Measurements from ENCODE around the gene RIN3. TPM values are rescaled to one million over a fixed set of nuclear protein-coding genes. Genes with fewer than 3 reads are reported as not detected.

The RIN3 gene
- total RNA-seq, 1 donor from 2014 or later: 28.0 TPM

- DNase-seq (ENCODE audit: low read depth) (no peak), FAIRE-seq (no peak)
- H3K9me3 ChIP-seq (ENCODE audit: insufficient read depth, low read depth, low read length): no peaks in the 10 kb centered on the region
- Mint-ChIP-seq H3K27ac (ENCODE audit: unreplicated experiment) (no peak overlapping the region), H3K4me3 (ENCODE audit: unreplicated experiment) (no peak overlapping the region), H3K4me1 (ENCODE audit: low read depth, unreplicated experiment) (peaks cover 2% of the 10 kb centered on the region), H3K36me3 (ENCODE audit: low read depth, unreplicated experiment) (peaks cover 14% of the 10 kb centered on the region), H3K9me3 (ENCODE audit: unreplicated experiment) (no peaks in the 10 kb centered on the region), H3K27me3 (ENCODE audit: low read depth, unreplicated experiment) (no peaks in the 10 kb centered on the region)
- H2AFZ ChIP-seq (ENCODE audit: low read depth, low read length): no peak overlapping the region
- TF ChIP-seq EZH2 (IDR thresholded peaks at IDR 0.05; ENCODE audit: insufficient read depth, low read length): no peak
- TF ChIP-seq CTCF (IDR thresholded peaks at IDR 0.05; ENCODE audit: insufficient read depth, low read depth, low read length): no peak
- no peak overlapping the region for H3K4me3 ChIP-seq (ENCODE audit: insufficient read depth, low read depth, low read length)
- no peaks in the 10 kb centered on the region for H3K4me1 ChIP-seq (ENCODE audit: insufficient read depth, low read length)
- H4K20me1 ChIP-seq (ENCODE audit: insufficient read depth, low read length): peaks cover 67% of the 10 kb centered on the region
- H3K27ac ChIP-seq (ENCODE audit: low read depth, low read length): no peak overlapping the region
- H3K27me3 ChIP-seq (ENCODE audit: insufficient read depth, low read length): no peaks in the 10 kb centered on the region
- no peaks in the 10 kb centered on the region for H3K36me3 ChIP-seq (ENCODE audit: insufficient read depth, low read length)
- H3K79me2 ChIP-seq (ENCODE audit: insufficient read depth, low read length): peaks cover 80% of the 10 kb centered on the region
- no peak overlapping the region for H3K9ac ChIP-seq (ENCODE audit: low read length)
- no peak overlapping the region for H3K4me2 ChIP-seq (ENCODE audit: low read length)
Observed at GRCh38 chr14:92519246-92520101, 5.9 kb downstream of the RIN3 start.

GRCh38 chr14:92520102-92521057 lies 6.8 kb downstream of the RIN3 start:
- H3K9me3 ChIP-seq (ENCODE audit: insufficient read depth, low read depth, low read length): no peaks in the 10 kb centered on the region
- Mint-ChIP-seq H3K27ac (ENCODE audit: unreplicated experiment) (no peak overlapping the region), H3K36me3 (ENCODE audit: low read depth, unreplicated experiment) (peaks cover 14% of the 10 kb centered on the region), H3K4me3 (ENCODE audit: unreplicated experiment) (no peak overlapping the region), H3K4me1 (ENCODE audit: low read depth, unreplicated experiment) (peaks cover 2% of the 10 kb centered on the region), H3K9me3 (ENCODE audit: unreplicated experiment) (no peaks in the 10 kb centered on the region), H3K27me3 (ENCODE audit: low read depth, unreplicated experiment) (no peaks in the 10 kb centered on the region)
- no peak overlapping the region for H2AFZ ChIP-seq (ENCODE audit: low read depth, low read length)
- no peak for TF ChIP-seq CTCF (IDR thresholded peaks at IDR 0.05; ENCODE audit: insufficient read depth, low read depth, low read length)
- no peak for TF ChIP-seq EZH2 (IDR thresholded peaks at IDR 0.05; ENCODE audit: insufficient read depth, low read length)
- DNase-seq (ENCODE audit: low read depth): no peak
- H4K20me1 ChIP-seq (ENCODE audit: insufficient read depth, low read length): peaks cover 76% of the 10 kb centered on the region
- no peak overlapping the region for H3K4me3 ChIP-seq (ENCODE audit: insufficient read depth, low read depth, low read length)
- no peaks in the 10 kb centered on the region for H3K4me1 ChIP-seq (ENCODE audit: insufficient read depth, low read length)
- H3K36me3 ChIP-seq (ENCODE audit: insufficient read depth, low read length): no peaks in the 10 kb centered on the region
- no peak overlapping the region for H3K9ac ChIP-seq (ENCODE audit: low read length)
- no peak overlapping the region for H3K27ac ChIP-seq (ENCODE audit: low read depth, low read length)
- no peak for FAIRE-seq
- no peaks in the 10 kb centered on the region for H3K27me3 ChIP-seq (ENCODE audit: insufficient read depth, low read length)
- H3K4me2 ChIP-seq (ENCODE audit: low read length): no peak overlapping the region
- peaks cover 79% of the 10 kb centered on the region for H3K79me2 ChIP-seq (ENCODE audit: insufficient read depth, low read length)

Measured in astrocyte (in vitro differentiated cells and primary cell).